Body of pancreas (tissue), 4 donors: ENCODE measurements around the gene NOCT.

Experiments
- CTCF ChIP-seq, 7 experiments: fragments of 450-650 bp in 4 of 7; fragments of 200-600 bp in 3 of 7; sonication (generic) in 3 of 7; IDR thresholded peaks; one replicate each; pipeline ENCODE4 v1.5.1; 2016 to 2019; ENCODE audit warnings: antibody characterized with exemption in 7 of 7
- POLR2A ChIP-seq, 3 donors: fragments of 450-650 bp; IDR thresholded peaks; one replicate each; pipeline ENCODE4 v1.6.1; 2016; ENCODE audit warnings: antibody characterized with exemption in 3 of 3, mild to moderate bottlenecking in 2 of 3

- TF ChIP-seq CTCF (IDR thresholded peaks at IDR 0.05) (no peak), POLR2A (IDR thresholded peaks at IDR 0.05) (no peak)
These were observed 27.4 kb downstream of the NOCT start for GRCh38 chr4:139042981-139043460.
